ENCODE results near the gene UNC119.

DNA sequence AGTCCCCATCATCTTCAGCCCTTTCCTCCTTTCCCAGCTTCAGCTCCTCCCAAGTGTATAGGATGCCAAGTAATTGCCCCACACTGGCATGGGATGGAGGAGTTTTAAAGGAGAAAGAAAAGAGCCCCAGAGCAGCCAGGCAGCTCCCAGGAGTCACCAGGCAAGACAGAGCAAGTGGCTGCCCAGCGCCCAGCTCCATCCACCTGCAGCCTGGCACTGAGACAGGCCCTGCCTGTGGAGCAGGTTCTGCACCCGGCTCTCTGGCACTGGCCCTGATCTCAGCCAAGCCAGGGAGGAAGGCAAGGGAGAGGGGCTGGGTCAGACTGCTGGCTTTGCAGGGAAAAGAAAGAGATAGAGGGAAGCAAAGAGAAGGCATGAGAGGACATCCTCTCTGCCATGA, 24.6 kb downstream of the UNC119 start:
- TF ChIP-seq, protein P1, sequence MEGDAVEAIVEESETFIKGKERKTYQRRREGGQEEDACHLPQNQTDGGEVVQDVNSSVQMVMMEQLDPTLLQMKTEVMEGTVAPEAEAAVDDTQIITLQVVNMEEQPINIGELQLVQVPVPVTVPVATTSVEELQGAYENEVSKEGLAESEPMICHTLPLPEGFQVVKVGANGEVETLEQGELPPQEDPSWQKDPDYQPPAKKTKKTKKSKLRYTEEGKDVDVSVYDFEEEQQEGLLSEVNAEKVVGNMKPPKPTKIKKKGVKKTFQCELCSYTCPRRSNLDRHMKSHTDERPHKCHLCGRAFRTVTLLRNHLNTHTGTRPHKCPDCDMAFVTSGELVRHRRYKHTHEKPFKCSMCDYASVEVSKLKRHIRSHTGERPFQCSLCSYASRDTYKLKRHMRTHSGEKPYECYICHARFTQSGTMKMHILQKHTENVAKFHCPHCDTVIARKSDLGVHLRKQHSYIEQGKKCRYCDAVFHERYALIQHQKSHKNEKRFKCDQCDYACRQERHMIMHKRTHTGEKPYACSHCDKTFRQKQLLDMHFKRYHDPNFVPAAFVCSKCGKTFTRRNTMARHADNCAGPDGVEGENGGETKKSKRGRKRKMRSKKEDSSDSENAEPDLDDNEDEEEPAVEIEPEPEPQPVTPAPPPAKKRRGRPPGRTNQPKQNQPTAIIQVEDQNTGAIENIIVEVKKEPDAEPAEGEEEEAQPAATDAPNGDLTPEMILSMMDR (conservative IDR thresholded peaks at IDR 0.05; ENCODE audit: low read length): no peak
- no peak for TF ChIP-seq EZH2phosphoT487 (IDR thresholded peaks at IDR 0.05; ENCODE audit: borderline replicate concordance)
